ENCODE measurements around the gene CTSD. TPM values are rescaled to one million over a fixed set of nuclear protein-coding genes. Genes with fewer than 3 reads are reported as not detected.
A peak's percentile ranks its signal among the peaks of the same experiment; 100 is the strongest.

Gene CTSD
- total and polyA plus RNA-seq, 8 donors: 124 to 2,455 (median 147) TPM

DNA sequence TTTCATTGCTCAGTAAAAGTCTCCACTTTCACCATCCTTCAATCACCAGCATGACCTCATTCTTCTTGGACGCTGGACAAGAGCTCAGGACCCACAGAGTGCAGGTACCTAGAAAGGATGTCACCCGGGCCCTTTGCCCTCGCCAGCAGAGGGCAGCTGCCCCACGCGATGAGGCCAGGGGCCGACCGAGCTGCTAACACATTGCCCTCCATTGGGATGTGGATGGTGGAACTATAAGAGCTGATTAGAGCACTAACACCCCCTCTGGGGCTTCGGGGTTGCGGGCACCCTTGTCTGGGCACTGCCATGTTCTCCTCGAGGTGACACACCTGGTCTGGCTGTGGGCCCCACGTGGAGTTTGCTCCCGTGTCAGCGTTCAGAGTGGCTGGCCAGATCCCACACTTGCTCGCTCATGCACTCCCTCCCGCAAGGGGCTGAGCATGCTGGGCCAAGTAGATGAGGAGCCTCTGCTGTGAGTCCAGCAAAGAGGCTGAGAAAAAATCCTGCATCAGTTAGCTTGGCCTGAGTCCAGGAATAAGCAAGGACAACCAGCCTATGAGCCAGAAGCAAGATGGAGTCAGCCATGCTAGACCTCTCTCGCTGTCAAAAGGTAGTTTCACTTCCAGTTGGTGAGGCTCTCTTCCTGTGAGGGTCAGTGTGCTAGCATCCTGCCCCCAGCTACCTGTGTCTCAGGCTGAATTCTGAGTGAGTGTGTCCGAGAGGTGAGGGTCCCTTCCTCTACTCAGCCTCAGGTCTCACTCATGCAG, 56.9 kb downstream of the CTSD start:
- Histone ChIP-seq H3K4me1 (no peaks in the 10 kb centered on the region), H3K4me3 (no peak overlapping the region), H3K27me3 (peaks cover 4 to 33% of the 10 kb centered on the region in 2 donors), H3K36me3 (no peaks in the 10 kb centered on the region), H3K27ac (no peak overlapping the region), H3K9me3 (no peaks in the 10 kb centered on the region)
- DNase-seq (peak in 1 of 4 donors; percentile 76), ATAC-seq (peak; percentile 21)
- TF ChIP-seq, protein P1, sequence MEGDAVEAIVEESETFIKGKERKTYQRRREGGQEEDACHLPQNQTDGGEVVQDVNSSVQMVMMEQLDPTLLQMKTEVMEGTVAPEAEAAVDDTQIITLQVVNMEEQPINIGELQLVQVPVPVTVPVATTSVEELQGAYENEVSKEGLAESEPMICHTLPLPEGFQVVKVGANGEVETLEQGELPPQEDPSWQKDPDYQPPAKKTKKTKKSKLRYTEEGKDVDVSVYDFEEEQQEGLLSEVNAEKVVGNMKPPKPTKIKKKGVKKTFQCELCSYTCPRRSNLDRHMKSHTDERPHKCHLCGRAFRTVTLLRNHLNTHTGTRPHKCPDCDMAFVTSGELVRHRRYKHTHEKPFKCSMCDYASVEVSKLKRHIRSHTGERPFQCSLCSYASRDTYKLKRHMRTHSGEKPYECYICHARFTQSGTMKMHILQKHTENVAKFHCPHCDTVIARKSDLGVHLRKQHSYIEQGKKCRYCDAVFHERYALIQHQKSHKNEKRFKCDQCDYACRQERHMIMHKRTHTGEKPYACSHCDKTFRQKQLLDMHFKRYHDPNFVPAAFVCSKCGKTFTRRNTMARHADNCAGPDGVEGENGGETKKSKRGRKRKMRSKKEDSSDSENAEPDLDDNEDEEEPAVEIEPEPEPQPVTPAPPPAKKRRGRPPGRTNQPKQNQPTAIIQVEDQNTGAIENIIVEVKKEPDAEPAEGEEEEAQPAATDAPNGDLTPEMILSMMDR (IDR thresholded peaks at IDR 0.05): no peak
- intact Hi-C loops (cut with DNase I): no loop called here

GRCh38 chr11:1705126-1706052, 58.3 kb downstream of the CTSD start:
- DNase-seq: no peak
- TF ChIP-seq, protein P1 (IDR thresholded peaks at IDR 0.05): no peak

GRCh38 chr11:1703146-1703545, 60.6 kb downstream of the CTSD start:
- intact Hi-C loops (cut with DNase I): no loop called here
- Histone ChIP-seq H3K27ac (no peak overlapping the region), H3K4me1 (no peaks in the 10 kb centered on the region), H3K9me3 (no peaks in the 10 kb centered on the region), H3K27me3 (peaks cover 4 to 58% of the 10 kb centered on the region in 2 donors), H3K4me3 (no peak overlapping the region), H3K36me3 (no peaks in the 10 kb centered on the region)
- no peak for DNase-seq
- TF ChIP-seq, protein P1 (IDR thresholded peaks at IDR 0.05): no peak
- no peak for ATAC-seq

More at GRCh38 chr11:1705126-1706052, 58.3 kb downstream of the CTSD start:
- H3K4me1 ChIP-seq: no peaks in the 10 kb centered on the region
- no peak overlapping the region for H3K4me3 ChIP-seq
- intact Hi-C loops (cut with DNase I): no loop called here
- no peak overlapping the region for H3K27ac ChIP-seq
- peaks cover 4 to 44% of the 10 kb centered on the region in 2 donors for H3K27me3 ChIP-seq
- H3K9me3 ChIP-seq: no peaks in the 10 kb centered on the region
- no peaks in the 10 kb centered on the region for H3K36me3 ChIP-seq
- ATAC-seq: peak; percentile 24

Other genes with a start within 250 kb of the CTSD start
- 10 to 100 TPM in 1 of 2 donors, 1 to 10 TPM in 1; 9.9 to 21.8 TPM for gene DUSP8, start 191.7 kb downstream of the CTSD start, total RNA-seq
- 1 to 10 TPM in 5 of 6 donors, under 1 TPM in 1; 0.80 to 2.0 (median 1.6) TPM for gene DUSP8, start 191.7 kb downstream of the CTSD start, polyA plus RNA-seq (ENCODE audit: insufficient read length in 6 of 6)
- gene KRTAP5-1, start 178.6 kb downstream of the CTSD start, total RNA-seq: not detected
- gene KRTAP5-1, start 178.6 kb downstream of the CTSD start, polyA plus RNA-seq (ENCODE audit: insufficient read length in 6 of 6): under 1 TPM in 1 of 6 donors, not detected in 5; 0.21 TPM
- not detected for gene KRTAP5-2, start 165.6 kb downstream of the CTSD start, total RNA-seq
- gene KRTAP5-2, start 165.6 kb downstream of the CTSD start, polyA plus RNA-seq (ENCODE audit: insufficient read length in 6 of 6): not detected
- gene KRTAP5-3, start 155.5 kb downstream of the CTSD start, total RNA-seq: not detected
- not detected for gene KRTAP5-3, start 155.5 kb downstream of the CTSD start, polyA plus RNA-seq (ENCODE audit: insufficient read length in 6 of 6)
- gene KRTAP5-4, start 141.8 kb downstream of the CTSD start, total RNA-seq: not detected
- gene KRTAP5-4, start 141.8 kb downstream of the CTSD start, polyA plus RNA-seq (ENCODE audit: insufficient read length in 6 of 6): not detected
- not detected for gene KRTAP5-5, start 134.2 kb downstream of the CTSD start, total RNA-seq
- gene KRTAP5-5, start 134.2 kb downstream of the CTSD start, polyA plus RNA-seq (ENCODE audit: insufficient read length in 6 of 6): not detected
- gene KRTAP5-6, start 66.7 kb downstream of the CTSD start, total RNA-seq: not detected
- not detected for gene KRTAP5-6, start 66.7 kb downstream of the CTSD start, polyA plus RNA-seq (ENCODE audit: insufficient read length in 6 of 6)
- 10 to 100 TPM in 1 of 2 donors, 1 to 10 TPM in 1; 3.4 to 16.5 TPM for gene IFITM10, start 13.3 kb downstream of the CTSD start, total RNA-seq
- gene IFITM10, start 13.3 kb downstream of the CTSD start, polyA plus RNA-seq (ENCODE audit: insufficient read length in 6 of 6): under 1 TPM in 5 of 6 donors, not detected in 1; 0.07 to 0.24 (median 0.11) TPM
- gene SYT8, start 71.1 kb upstream of the CTSD start, total RNA-seq: 1 to 10 TPM; 6.0 to 8.8 TPM
- gene SYT8, start 71.1 kb upstream of the CTSD start, polyA plus RNA-seq (ENCODE audit: insufficient read length in 6 of 6): 1 to 10 TPM in 2 of 6 donors, under 1 TPM in 4; 0.21 to 1.9 (median 0.82) TPM
- 1 to 10 TPM; 3.4 to 8.5 TPM for gene TNNI2, start 75.1 kb upstream of the CTSD start, total RNA-seq
- under 1 TPM in 5 of 6 donors, not detected in 1; 0.24 to 0.74 (median 0.32) TPM for gene TNNI2, start 75.1 kb upstream of the CTSD start, polyA plus RNA-seq (ENCODE audit: insufficient read length in 6 of 6)
- gene LSP1, start 89.2 kb upstream of the CTSD start, total RNA-seq: 10 to 100 TPM; 29.8 to 76.6 TPM
- gene LSP1, start 89.2 kb upstream of the CTSD start, polyA plus RNA-seq (ENCODE audit: insufficient read length in 6 of 6): 1 to 10 TPM; 5.9 to 8.8 (median 7.0) TPM
- gene PRR33, start 128.0 kb upstream of the CTSD start, total RNA-seq: not detected
- gene PRR33, start 128.0 kb upstream of the CTSD start, polyA plus RNA-seq (ENCODE audit: insufficient read length in 6 of 6): under 1 TPM; 0.05 to 0.15 (median 0.11) TPM
- gene TNNT3, start 155.8 kb upstream of the CTSD start, total RNA-seq: 1 to 10 TPM; 2.0 to 3.0 TPM
- 1 to 10 TPM; 1.7 to 4.4 (median 2.5) TPM for gene TNNT3, start 155.8 kb upstream of the CTSD start, polyA plus RNA-seq (ENCODE audit: insufficient read length in 6 of 6)
- 10 to 100 TPM; 62.2 to 71.6 TPM for gene MRPL23, start 183.4 kb upstream of the CTSD start, total RNA-seq
- gene MRPL23, start 183.4 kb upstream of the CTSD start, polyA plus RNA-seq (ENCODE audit: insufficient read length in 6 of 6): 10 to 100 TPM; 35.1 to 64.7 (median 40.6) TPM
- gene H19, start 233.9 kb upstream of the CTSD start, total RNA-seq: 100 to 1,000 TPM; 119 to 193 TPM
- gene H19, start 233.9 kb upstream of the CTSD start, polyA plus RNA-seq (ENCODE audit: insufficient read length in 6 of 6): 1,000 to 10,000 TPM in 1 of 6 donors, 100 to 1,000 TPM in 5; 532 to 1,133 (median 889) TPM

All from left lung (tissue), 10 donors.